Omental fat pad (tissue), 4 donors: ENCODE measurements around the gene MRC1. TPM values are rescaled to one million over a fixed set of nuclear protein-coding genes. Genes with fewer than 3 reads are reported as not detected.

ENCODE experiments used
- ATAC-seq: fragments of 150-250 bp; one replicate; pipeline ENCODE4 v1.9.1; 2016; ENCODE audit warnings: mild to moderate bottlenecking, moderate library complexity; ENCODE audit not compliant: low FRiP score
- DNase-seq: peaks from one replicate; pipeline ENCODE4 v3.0.0-alpha.2; 2019; ENCODE audit warnings: low spot score
- CTCF ChIP-seq, 3 donors: fragments of 450-650 bp; IDR thresholded peaks; one replicate each; pipeline ENCODE4 v1.5.1; 2016 to 2017; ENCODE audit warnings: antibody characterized with exemption in 3 of 3, mild to moderate bottlenecking in 3 of 3, moderate library complexity in 2 of 3
- total RNA-seq, 4 donors: library from RNA; depleted of rRNA; stranded (reverse); fragments of >200 nt; gene quantifications; one replicate each; pipeline ENCODE4 v1.1.0, GENCODE V29; 2016

The MRC1 gene
- total RNA-seq, 4 donors from 2014 or later: 130 to 206 (median 139) TPM

DNA sequence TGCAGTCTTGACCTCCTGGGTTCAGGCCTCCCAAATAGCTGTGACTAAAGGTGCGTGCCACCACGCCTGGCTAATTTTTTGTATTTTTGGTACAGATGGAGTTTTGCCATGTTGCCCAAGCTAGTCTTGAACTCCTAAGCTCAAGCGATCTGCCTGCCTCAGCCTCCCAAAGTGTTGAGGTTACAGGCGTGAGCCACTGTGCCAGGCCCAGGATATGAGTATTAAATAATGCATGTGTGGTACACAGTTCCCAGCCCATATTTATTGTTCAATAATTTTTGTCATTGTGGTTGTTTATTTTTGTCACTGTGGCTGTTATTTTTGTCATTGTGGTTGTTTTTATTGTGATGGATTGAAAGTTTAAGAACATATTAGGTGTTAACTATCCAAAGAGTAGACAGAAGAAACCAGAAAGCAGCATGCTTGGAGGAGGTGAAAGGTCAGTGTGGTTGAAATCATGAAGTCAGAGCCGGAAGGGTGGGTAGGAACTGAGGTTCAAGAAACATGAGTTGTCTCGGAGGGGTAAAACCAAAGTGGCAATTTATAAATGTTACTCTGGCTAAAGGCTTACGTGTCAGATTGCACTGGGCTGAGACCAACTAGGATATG, 45.0 kb downstream of the MRC1 start:
- ATAC-seq: no peak
- no peak for TF ChIP-seq CTCF (IDR thresholded peaks at IDR 0.05)

GRCh38 chr10:17857040-17857439, 47.9 kb downstream of the MRC1 start:
- no peak for TF ChIP-seq CTCF (IDR thresholded peaks at IDR 0.05)
- no peak for DNase-seq
- ATAC-seq: no peak

More for the DNA sequence above, 45.0 kb downstream of the MRC1 start:
- no peak for DNase-seq

- no peak for ATAC-seq
- DNase-seq: no peak
- no peak for TF ChIP-seq CTCF (IDR thresholded peaks at IDR 0.05)
Observed at GRCh38 chr10:17859492-17860156, 50.5 kb downstream of the MRC1 start.

DNA sequence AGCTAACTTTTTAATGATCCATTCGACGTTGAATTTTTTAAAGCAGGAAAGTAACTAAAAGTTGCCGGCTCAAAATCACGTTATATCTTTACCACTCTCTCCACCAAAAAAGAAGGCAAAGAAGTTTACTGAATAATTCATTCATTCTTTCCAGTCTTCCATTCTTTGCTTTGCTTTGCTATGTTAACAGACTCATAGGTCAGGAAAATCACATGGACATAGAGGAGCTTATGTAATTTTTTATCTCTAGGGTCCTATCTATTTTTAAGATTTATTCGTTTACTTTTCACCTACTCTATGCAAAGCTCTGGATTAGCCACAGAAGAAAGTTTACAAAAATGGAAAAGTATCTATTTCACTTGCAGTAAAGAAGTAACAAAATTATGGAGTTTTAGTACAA, 52.6 kb downstream of the MRC1 start:
- ATAC-seq: no peak
- no peak for DNase-seq
- no peak for TF ChIP-seq CTCF (IDR thresholded peaks at IDR 0.05)

GRCh38 chr10:17865351-17865750, 56.2 kb downstream of the MRC1 start:
- no peak for ATAC-seq

GRCh38 chr10:17866346-17866745, 57.2 kb downstream of the MRC1 start:
- DNase-seq (no peak), ATAC-seq (no peak)
- TF ChIP-seq CTCF (IDR thresholded peaks at IDR 0.05): no peak

More at GRCh38 chr10:17865351-17865750, 56.2 kb downstream of the MRC1 start:
- no peak for TF ChIP-seq CTCF (IDR thresholded peaks at IDR 0.05)
- no peak for DNase-seq

DNA sequence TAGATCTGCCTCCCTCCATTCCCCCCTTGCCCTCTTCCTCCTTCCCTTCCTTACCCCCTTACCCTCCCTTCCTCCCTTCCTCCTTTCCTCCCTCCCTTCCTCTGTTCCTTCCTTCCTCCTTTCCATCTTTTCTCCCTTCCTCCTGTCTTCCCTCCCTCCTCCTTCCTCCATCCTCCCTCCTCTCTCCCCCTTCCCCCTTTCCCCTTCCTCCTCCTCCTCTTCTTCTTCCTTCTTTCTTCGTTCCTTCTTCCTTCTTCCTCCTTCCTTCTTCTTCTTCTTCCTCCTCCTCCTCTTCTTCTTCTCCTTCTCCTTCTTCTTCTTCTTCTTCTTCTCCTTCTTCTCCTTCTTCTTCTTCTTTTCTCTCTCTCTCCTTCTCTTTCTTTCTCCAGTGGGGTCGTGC, 57.9 kb downstream of the MRC1 start:
- DNase-seq (no peak), ATAC-seq (no peak)
- TF ChIP-seq CTCF (IDR thresholded peaks at IDR 0.05): no peak
